GM23338 (cell line): ENCODE measurements around the gene SLC35A1. TPM values are rescaled to one million over a fixed set of nuclear protein-coding genes. Genes with fewer than 3 reads are reported as not detected.

Source experiments
- ATAC-seq: fragments of 200-7000 bp; cut with Tn5 transposase; 3 replicates; pipeline ENCODE4 v1.9.1; 2020
- DNase-seq: peaks from one replicate; pipeline ENCODE4 v3.0.0-alpha.2; 2015; ENCODE audit warnings: low spot score
- H2AFZ ChIP-seq: fragments of 200-600 bp; sonication (generic); 2 replicates; pipeline ENCODE4 v1.8.0; 2016; ENCODE audit warnings: antibody characterized with exemption, mild to moderate bottlenecking, moderate library complexity
- H3F3A ChIP-seq: fragments of 200-600 bp; sonication (generic); replicated peaks from 2 replicates; pipeline ENCODE4 v1.8.0; 2017; ENCODE audit warnings: antibody characterized with exemption, mixed run types, low read depth
- H3K27ac ChIP-seq: fragments of 200-600 bp; sonication (generic); 2 replicates; pipeline ENCODE4 v1.6.1; 2016; ENCODE audit warnings: low read depth
- H3K27me3 ChIP-seq: fragments of 200-600 bp; sonication (generic); 2 replicates; pipeline ENCODE4 v1.8.0; 2016; ENCODE audit warnings: mild to moderate bottlenecking, mixed run types, moderate library complexity; ENCODE audit not compliant: insufficient read depth
- H3K36me3 ChIP-seq: fragments of 200-600 bp; sonication (generic); 2 replicates; pipeline ENCODE4 v1.8.0; 2016; ENCODE audit warnings: mild to moderate bottlenecking; ENCODE audit not compliant: insufficient read depth
- H3K4me1 ChIP-seq: fragments of 200-600 bp; sonication (generic); 2 replicates; pipeline ENCODE4 v1.8.0; 2016; ENCODE audit warnings: mild to moderate bottlenecking, moderate library complexity; ENCODE audit not compliant: insufficient read depth
- H3K4me2 ChIP-seq: fragments of 200-600 bp; sonication (generic); 2 replicates; pipeline ENCODE4 v1.7.1; 2017; ENCODE audit warnings: mixed run types
- H3K4me3 ChIP-seq: fragments of 200-600 bp; sonication (generic); 2 replicates; pipeline ENCODE4 v1.6.1; 2016; ENCODE audit warnings: mixed run types
- H3K79me2 ChIP-seq: fragments of 200-600 bp; sonication (generic); replicated peaks from 2 replicates; pipeline ENCODE4 v1.8.0; 2017; ENCODE audit warnings: mild to moderate bottlenecking; ENCODE audit not compliant: insufficient read depth
- H3K9me2 ChIP-seq: fragments of 200-600 bp; sonication (generic); 2 replicates; pipeline ENCODE4 v1.8.0; 2017; ENCODE audit not compliant: insufficient read depth
- H4K20me1 ChIP-seq: fragments of 200-600 bp; sonication (generic); replicated peaks from 2 replicates; pipeline ENCODE4 v1.8.0; 2017; ENCODE audit warnings: mild to moderate bottlenecking; ENCODE audit not compliant: insufficient read depth
- H3K27ac Mint-ChIP-seq: 2 replicates; pipeline ENCODE4 v1.8.0; 2020; ENCODE audit warnings: inconsistent platforms, mild to moderate bottlenecking, moderate library complexity, mixed read lengths
- H3K27me3 Mint-ChIP-seq: 3 replicates; pipeline ENCODE4 v1.8.0; 2022; ENCODE audit warnings: low read depth, mild to moderate bottlenecking, moderate library complexity, mixed read lengths, inconsistent platforms; ENCODE audit not compliant: insufficient read depth, poor library complexity
- H3K36me3 Mint-ChIP-seq: 3 replicates; pipeline ENCODE4 v1.8.0; 2021; ENCODE audit warnings: low read depth, mild to moderate bottlenecking, inconsistent platforms, moderate library complexity, mixed read lengths
- H3K4me1 Mint-ChIP-seq: 3 replicates; pipeline ENCODE4 v1.8.0; 2020; ENCODE audit warnings: mild to moderate bottlenecking, inconsistent platforms, mixed read lengths
- H3K4me3 Mint-ChIP-seq: 3 replicates; pipeline ENCODE4 v1.8.0; 2021; ENCODE audit warnings: moderate library complexity, mild to moderate bottlenecking, inconsistent platforms, mixed read lengths
- H3K9me3 Mint-ChIP-seq: 3 replicates; pipeline ENCODE4 v1.8.0; 2020; ENCODE audit warnings: moderate library complexity, mild to moderate bottlenecking, inconsistent platforms, mixed read lengths
- CREB1 ChIP-seq: fragments of 250-450 bp; sonication (Bioruptor Pico); IDR thresholded peaks from 2 replicates; pipeline ENCODE4 v1.5.0; 2020; ENCODE audit warnings: low read depth, mild to moderate bottlenecking, moderate library complexity
- EZH2 ChIP-seq: fragments of 200-600 bp; sonication (generic); IDR thresholded peaks from one replicate; pipeline ENCODE4 v1.8.0; 2017; ENCODE audit warnings: antibody characterized with exemption, mild to moderate bottlenecking, low read depth; ENCODE audit not compliant: unreplicated experiment
- EZH2phosphoT487 ChIP-seq: fragments of 200-600 bp; sonication (generic); IDR thresholded peaks from one replicate; pipeline ENCODE4 v1.8.1; 2018; ENCODE audit warnings: antibody characterized with exemption; ENCODE audit not compliant: unreplicated experiment
- JUNB ChIP-seq: IDR thresholded peaks from one replicate; pipeline ENCODE4 v1.6.1; 2016; ENCODE audit warnings: antibody characterized with exemption; ENCODE audit not compliant: unreplicated experiment
- NANOG ChIP-seq: IDR thresholded peaks from 2 replicates; pipeline ENCODE4 v1.6.1; 2016; ENCODE audit warnings: antibody characterized with exemption, borderline replicate concordance
- POLR2AphosphoS5 ChIP-seq: IDR thresholded peaks from 2 replicates; pipeline ENCODE4 v1.6.1; 2016; ENCODE audit warnings: antibody characterized with exemption, low read depth
- STAT1 ChIP-seq: IDR thresholded peaks from one replicate; pipeline ENCODE4 v1.6.1; 2016; ENCODE audit warnings: antibody characterized with exemption; ENCODE audit not compliant: unreplicated experiment
- ZNF114 ChIP-seq: fragments of 250-450 bp; sonication (Bioruptor Pico); IDR thresholded peaks from 2 replicates; pipeline ENCODE4 v1.5.0; 2020; ENCODE audit warnings: mild to moderate bottlenecking, moderate library complexity
- ZNF331 ChIP-seq: fragments of 250-450 bp; sonication (Bioruptor Pico); IDR thresholded peaks from 2 replicates; pipeline ENCODE4 v1.5.0; 2020; ENCODE audit warnings: low read depth, mild to moderate bottlenecking, moderate library complexity
- polyA plus RNA-seq: library from polyadenylated mRNA; unstranded; fragments of >200 nt; fragmentation: Nextera tagmentation; extraction: Ambion mirVana; gene quantifications from 2 replicates; pipeline ENCODE4 v1.2.1, GENCODE V29; 2016
- total RNA-seq: library from RNA; depleted of rRNA; stranded (reverse); fragments of >200 nt; shearing (Covaris generic); gene quantifications from 2 replicates; pipeline ENCODE4 v1.2.3, GENCODE V29; 2014
- TF ChIP-seq, protein P1 (sequence below): IDR thresholded peaks from one replicate; pipeline ENCODE4 v1.6.1; 2018; ENCODE audit warnings: antibody characterized with exemption; ENCODE audit not compliant: unreplicated experiment
- TF ChIP-seq, protein P2 (sequence below), 2 experiments: fragments of 200-600 bp in 1 of 2; sonication (generic) in 1 of 2; conservative IDR thresholded peaks; 2 replicates each; pipeline versions ENCODE4 v1.5.1 to v1.6.1; 2016 to 2017; ENCODE audit warnings: antibody characterized with exemption in 2 of 2, low read depth in 2 of 2, mild to moderate bottlenecking in 2 of 2, moderate library complexity in 1 of 2
- TF ChIP-seq, protein P3 (sequence below): fragments of 250-450 bp; sonication (Bioruptor Pico); IDR thresholded peaks from 2 replicates; pipeline ENCODE4 v1.5.0; 2020; ENCODE audit warnings: mild to moderate bottlenecking, moderate library complexity
- TF ChIP-seq, protein P4 (sequence below): IDR thresholded peaks from 2 replicates; pipeline ENCODE4 v1.6.1; 2016; ENCODE audit warnings: antibody characterized with exemption

Gene SLC35A1
- total and polyA plus RNA-seq, 2 experiments from 2014 or later = 11.1 to 15.1 TPM

DNA sequence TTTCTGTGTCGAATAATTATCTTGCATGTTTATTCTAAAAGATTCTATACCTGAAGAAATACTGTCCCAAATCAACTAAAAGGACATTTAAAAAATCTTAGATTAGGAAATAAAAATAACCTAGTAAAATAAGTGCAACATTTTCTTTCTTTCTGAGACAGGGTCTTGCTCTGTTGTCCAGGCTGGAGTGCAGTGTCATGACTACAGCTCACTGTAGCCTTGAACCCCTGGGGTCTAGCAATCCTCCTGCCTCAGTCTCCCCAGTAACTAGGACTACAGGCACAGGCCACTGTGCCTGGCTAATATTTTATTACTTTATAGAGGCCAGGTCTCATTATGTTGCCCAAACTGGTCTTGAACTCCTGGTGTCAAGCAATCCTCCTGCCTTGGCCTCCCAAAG, 68.3 kb downstream of the SLC35A1 start (continued):
- TF ChIP-seq, protein P1, sequence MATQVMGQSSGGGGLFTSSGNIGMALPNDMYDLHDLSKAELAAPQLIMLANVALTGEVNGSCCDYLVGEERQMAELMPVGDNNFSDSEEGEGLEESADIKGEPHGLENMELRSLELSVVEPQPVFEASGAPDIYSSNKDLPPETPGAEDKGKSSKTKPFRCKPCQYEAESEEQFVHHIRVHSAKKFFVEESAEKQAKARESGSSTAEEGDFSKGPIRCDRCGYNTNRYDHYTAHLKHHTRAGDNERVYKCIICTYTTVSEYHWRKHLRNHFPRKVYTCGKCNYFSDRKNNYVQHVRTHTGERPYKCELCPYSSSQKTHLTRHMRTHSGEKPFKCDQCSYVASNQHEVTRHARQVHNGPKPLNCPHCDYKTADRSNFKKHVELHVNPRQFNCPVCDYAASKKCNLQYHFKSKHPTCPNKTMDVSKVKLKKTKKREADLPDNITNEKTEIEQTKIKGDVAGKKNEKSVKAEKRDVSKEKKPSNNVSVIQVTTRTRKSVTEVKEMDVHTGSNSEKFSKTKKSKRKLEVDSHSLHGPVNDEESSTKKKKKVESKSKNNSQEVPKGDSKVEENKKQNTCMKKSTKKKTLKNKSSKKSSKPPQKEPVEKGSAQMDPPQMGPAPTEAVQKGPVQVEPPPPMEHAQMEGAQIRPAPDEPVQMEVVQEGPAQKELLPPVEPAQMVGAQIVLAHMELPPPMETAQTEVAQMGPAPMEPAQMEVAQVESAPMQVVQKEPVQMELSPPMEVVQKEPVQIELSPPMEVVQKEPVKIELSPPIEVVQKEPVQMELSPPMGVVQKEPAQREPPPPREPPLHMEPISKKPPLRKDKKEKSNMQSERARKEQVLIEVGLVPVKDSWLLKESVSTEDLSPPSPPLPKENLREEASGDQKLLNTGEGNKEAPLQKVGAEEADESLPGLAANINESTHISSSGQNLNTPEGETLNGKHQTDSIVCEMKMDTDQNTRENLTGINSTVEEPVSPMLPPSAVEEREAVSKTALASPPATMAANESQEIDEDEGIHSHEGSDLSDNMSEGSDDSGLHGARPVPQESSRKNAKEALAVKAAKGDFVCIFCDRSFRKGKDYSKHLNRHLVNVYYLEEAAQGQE = no peak
- TF ChIP-seq CREB1 (no peak), EZH2phosphoT487 (no peak)

DNA sequence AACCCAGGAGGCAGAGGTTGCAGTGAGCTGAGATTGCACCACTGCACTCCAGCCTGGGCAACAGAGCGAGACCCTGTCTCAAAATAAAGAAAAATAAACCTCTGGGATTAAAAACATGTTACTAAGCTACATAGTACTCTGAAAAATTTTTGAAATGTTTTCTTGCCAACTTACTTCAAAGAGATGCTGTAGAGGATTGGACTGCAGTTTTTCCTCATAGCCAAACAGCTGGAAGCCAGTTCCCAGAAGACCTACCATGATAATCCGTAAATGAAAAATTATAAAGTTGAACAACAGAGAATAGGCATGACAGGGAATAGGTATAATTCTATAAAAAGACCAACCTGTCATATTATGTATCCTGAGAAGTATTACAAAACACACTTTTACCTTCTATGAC, 69.0 kb downstream of the SLC35A1 start:
- H3K9me2 ChIP-seq = no peaks in the 10 kb centered on the region
- no peak overlapping the region for H2AFZ ChIP-seq
- no peaks in the 10 kb centered on the region; the same call in 1 of the 2 replicates for H4K20me1 ChIP-seq
- H3K4me2 ChIP-seq = no peak overlapping the region
- no peak for ATAC-seq
- H3K4me1 ChIP-seq = no peaks in the 10 kb centered on the region
- no peaks in the 10 kb centered on the region for H3K79me2 ChIP-seq
- Mint-ChIP-seq H3K4me3 (no peak overlapping the region), H3K27me3 (peaks cover 2% of the 10 kb centered on the region), H3K4me1 (no peaks in the 10 kb centered on the region), H3K9me3 (peaks cover 20% of the 10 kb centered on the region), H3K27ac (no peak overlapping the region), H3K36me3 (peaks cover 53% of the 10 kb centered on the region)
- no peak for DNase-seq
- H3K36me3 ChIP-seq = peaks cover 29% of the 10 kb centered on the region
- no peak overlapping the region for H3K4me3 ChIP-seq
- H3K27me3 ChIP-seq = no peaks in the 10 kb centered on the region
- no peaks in the 10 kb centered on the region for H3F3A ChIP-seq
- H3K27ac ChIP-seq = no peak overlapping the region
- TF ChIP-seq, protein P2, sequence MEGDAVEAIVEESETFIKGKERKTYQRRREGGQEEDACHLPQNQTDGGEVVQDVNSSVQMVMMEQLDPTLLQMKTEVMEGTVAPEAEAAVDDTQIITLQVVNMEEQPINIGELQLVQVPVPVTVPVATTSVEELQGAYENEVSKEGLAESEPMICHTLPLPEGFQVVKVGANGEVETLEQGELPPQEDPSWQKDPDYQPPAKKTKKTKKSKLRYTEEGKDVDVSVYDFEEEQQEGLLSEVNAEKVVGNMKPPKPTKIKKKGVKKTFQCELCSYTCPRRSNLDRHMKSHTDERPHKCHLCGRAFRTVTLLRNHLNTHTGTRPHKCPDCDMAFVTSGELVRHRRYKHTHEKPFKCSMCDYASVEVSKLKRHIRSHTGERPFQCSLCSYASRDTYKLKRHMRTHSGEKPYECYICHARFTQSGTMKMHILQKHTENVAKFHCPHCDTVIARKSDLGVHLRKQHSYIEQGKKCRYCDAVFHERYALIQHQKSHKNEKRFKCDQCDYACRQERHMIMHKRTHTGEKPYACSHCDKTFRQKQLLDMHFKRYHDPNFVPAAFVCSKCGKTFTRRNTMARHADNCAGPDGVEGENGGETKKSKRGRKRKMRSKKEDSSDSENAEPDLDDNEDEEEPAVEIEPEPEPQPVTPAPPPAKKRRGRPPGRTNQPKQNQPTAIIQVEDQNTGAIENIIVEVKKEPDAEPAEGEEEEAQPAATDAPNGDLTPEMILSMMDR (conservative IDR thresholded peaks at IDR 0.05; ENCODE audit: low read depth in 2 of 2) = no peak
- TF ChIP-seq ZNF331 (no peak), EZH2 (no peak), POLR2AphosphoS5 (no peak), CREB1 (no peak), EZH2phosphoT487 (no peak), NANOG (no peak), JUNB (no peak), STAT1 (no peak), ZNF114 (CRISPR knock-in tag) (no peak)
- TF ChIP-seq, protein P3, sequence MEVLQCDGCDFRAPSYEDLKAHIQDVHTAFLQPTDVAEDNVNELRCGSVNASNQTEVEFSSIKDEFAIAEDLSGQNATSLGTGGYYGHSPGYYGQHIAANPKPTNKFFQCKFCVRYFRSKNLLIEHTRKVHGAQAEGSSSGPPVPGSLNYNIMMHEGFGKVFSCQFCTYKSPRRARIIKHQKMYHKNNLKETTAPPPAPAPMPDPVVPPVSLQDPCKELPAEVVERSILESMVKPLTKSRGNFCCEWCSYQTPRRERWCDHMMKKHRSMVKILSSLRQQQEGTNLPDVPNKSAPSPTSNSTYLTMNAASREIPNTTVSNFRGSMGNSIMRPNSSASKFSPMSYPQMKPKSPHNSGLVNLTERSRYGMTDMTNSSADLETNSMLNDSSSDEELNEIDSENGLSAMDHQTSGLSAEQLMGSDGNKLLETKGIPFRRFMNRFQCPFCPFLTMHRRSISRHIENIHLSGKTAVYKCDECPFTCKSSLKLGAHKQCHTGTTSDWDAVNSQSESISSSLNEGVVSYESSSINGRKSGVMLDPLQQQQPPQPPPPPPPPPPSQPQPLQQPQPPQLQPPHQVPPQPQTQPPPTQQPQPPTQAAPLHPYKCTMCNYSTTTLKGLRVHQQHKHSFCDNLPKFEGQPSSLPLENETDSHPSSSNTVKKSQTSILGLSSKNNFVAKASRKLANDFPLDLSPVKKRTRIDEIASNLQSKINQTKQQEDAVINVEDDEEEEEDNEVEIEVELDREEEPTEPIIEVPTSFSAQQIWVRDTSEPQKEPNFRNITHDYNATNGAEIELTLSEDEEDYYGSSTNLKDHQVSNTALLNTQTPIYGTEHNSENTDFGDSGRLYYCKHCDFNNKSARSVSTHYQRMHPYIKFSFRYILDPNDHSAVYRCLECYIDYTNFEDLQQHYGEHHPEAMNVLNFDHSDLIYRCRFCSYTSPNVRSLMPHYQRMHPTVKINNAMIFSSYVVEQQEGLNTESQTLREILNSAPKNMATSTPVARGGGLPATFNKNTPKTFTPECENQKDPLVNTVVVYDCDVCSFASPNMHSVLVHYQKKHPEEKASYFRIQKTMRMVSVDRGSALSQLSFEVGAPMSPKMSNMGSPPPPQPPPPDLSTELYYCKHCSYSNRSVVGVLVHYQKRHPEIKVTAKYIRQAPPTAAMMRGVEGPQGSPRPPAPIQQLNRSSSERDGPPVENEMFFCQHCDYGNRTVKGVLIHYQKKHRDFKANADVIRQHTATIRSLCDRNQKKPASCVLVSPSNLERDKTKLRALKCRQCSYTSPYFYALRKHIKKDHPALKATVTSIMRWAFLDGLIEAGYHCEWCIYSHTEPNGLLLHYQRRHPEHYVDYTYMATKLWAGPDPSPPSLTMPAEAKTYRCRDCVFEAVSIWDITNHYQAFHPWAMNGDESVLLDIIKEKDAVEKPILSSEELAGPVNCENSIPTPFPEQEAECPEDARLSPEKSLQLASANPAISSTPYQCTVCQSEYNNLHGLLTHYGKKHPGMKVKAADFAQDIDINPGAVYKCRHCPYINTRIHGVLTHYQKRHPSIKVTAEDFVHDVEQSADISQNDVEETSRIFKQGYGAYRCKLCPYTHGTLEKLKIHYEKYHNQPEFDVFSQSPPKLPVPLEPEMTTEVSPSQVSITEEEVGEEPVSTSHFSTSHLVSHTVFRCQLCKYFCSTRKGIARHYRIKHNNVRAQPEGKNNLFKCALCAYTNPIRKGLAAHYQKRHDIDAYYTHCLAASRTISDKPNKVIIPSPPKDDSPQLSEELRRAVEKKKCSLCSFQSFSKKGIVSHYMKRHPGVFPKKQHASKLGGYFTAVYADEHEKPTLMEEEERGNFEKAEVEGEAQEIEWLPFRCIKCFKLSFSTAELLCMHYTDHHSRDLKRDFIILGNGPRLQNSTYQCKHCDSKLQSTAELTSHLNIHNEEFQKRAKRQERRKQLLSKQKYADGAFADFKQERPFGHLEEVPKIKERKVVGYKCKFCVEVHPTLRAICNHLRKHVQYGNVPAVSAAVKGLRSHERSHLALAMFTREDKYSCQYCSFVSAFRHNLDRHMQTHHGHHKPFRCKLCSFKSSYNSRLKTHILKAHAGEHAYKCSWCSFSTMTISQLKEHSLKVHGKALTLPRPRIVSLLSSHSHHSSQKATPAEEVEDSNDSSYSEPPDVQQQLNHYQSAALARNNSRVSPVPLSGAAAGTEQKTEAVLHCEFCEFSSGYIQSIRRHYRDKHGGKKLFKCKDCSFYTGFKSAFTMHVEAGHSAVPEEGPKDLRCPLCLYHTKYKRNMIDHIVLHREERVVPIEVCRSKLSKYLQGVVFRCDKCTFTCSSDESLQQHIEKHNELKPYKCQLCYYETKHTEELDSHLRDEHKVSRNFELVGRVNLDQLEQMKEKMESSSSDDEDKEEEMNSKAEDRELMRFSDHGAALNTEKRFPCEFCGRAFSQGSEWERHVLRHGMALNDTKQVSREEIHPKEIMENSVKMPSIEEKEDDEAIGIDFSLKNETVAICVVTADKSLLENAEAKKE (CRISPR knock-in tag) = no peak
- TF ChIP-seq, protein P4, sequence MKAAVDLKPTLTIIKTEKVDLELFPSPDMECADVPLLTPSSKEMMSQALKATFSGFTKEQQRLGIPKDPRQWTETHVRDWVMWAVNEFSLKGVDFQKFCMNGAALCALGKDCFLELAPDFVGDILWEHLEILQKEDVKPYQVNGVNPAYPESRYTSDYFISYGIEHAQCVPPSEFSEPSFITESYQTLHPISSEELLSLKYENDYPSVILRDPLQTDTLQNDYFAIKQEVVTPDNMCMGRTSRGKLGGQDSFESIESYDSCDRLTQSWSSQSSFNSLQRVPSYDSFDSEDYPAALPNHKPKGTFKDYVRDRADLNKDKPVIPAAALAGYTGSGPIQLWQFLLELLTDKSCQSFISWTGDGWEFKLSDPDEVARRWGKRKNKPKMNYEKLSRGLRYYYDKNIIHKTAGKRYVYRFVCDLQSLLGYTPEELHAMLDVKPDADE = no peak
